Activated T-helper 1 cell treated with anti-CD3 and anti-CD28 coated beads, Interleukin-12 subunit alpha, Interleukin-12 subunit beta, Interleukin-2, Interleukin-4 antibody, amounts not matched to agents 30 ng/mL and 10 ng/mL and 1 ng/mL, durations not matched to agents 14 hours and 24 hours and 36 hours (primary cell): ENCODE measurements around the gene IDH1. TPM values are rescaled to one million over a fixed set of nuclear protein-coding genes. Genes with fewer than 3 reads are reported as not detected.
"Not testable (repeated sequence)": the region's sequence is repeated elsewhere in the genome, so short reads cannot be mapped to it uniquely, and the experiment has no call there.

Source experiments
- DNase-seq: peaks from one replicate; pipeline ENCODE4 v3.0.0; 2021; ENCODE audit warnings: low spot score
- H3K27ac Mint-ChIP-seq: one replicate; pipeline ENCODE4 v1.8.0; 2021; ENCODE audit warnings: mild to moderate bottlenecking, mixed read lengths
- H3K27me3 Mint-ChIP-seq: one replicate; pipeline ENCODE4 v1.8.0; 2022; ENCODE audit warnings: mild to moderate bottlenecking, moderate library complexity, mixed read lengths; ENCODE audit not compliant: insufficient read depth
- H3K36me3 Mint-ChIP-seq: one replicate; pipeline ENCODE4 v1.8.0; 2021; ENCODE audit warnings: low read depth, mixed read lengths
- H3K4me1 Mint-ChIP-seq: one replicate; pipeline ENCODE4 v1.8.0; 2021; ENCODE audit warnings: low read depth, mixed read lengths
- H3K4me3 Mint-ChIP-seq: one replicate; pipeline ENCODE4 v1.8.0; 2021; ENCODE audit warnings: mild to moderate bottlenecking, moderate library complexity, mixed read lengths
- H3K9me3 Mint-ChIP-seq: one replicate; pipeline ENCODE4 v1.8.0; 2021; ENCODE audit warnings: mixed read lengths
- intact Hi-C: fragments of 100-400 bp; cut with micrococcal nuclease; formaldehyde crosslinking; loops from one replicate; pipeline ENCODE4 v1.15.1; 2024
- total RNA-seq: library from RNA; stranded (reverse); gene quantifications from 2 replicates; pipeline ENCODE4 v1.2.3, GENCODE V29; 2022

The IDH1 gene
- total RNA-seq, 1 donor from 2014 or later, result 23.9 TPM

DNA sequence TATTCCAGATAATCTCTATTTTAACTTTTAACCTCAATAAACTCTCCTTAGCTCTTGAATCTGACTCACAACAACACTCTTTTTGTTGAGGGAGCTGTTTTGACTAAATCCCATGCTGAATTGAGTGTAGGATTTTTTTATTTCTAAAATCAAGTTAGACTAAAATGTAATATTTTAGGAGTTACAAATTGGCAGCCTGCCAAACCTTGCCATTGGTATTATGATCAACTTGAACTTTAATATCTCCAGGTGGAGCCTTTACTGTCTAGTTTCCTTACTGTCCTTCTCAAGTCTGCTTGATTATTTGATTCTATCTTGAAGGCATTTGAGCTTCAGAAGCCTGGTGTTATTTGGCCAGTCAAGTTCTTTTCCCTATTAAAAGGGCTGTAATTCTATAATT lies 19.9 kb upstream of the IDH1 start:
- intact Hi-C loops, result no loop called here
- Mint-ChIP-seq H3K27ac (no peak overlapping the region), H3K4me1 (peaks cover 25% of the 10 kb centered on the region), H3K27me3 (no peaks in the 10 kb centered on the region), H3K9me3 (peaks cover 4% of the 10 kb centered on the region), H3K4me3 (no peak overlapping the region), H3K36me3 (peaks cover 64% of the 10 kb centered on the region)
- DNase-seq, result no peak

- Mint-ChIP-seq H3K27ac (no peak overlapping the region), H3K27me3 (no peaks in the 10 kb centered on the region), H3K4me1 (peaks cover 53% of the 10 kb centered on the region), H3K4me3 (no peak overlapping the region), H3K9me3 (no peaks in the 10 kb centered on the region), H3K36me3 (peaks cover 18% of the 10 kb centered on the region)
- no peak for DNase-seq
- intact Hi-C loops, result loop anchor here (5.0 kb wide), 6 partner anchors 92 to 1903 kb away; partner anchors contain the start of genes FASTKD2, FZD5, KANSL1L and MAP2
Observed at GRCh38 chr2:208269091-208269490, 14.2 kb upstream of the IDH1 start.

DNA sequence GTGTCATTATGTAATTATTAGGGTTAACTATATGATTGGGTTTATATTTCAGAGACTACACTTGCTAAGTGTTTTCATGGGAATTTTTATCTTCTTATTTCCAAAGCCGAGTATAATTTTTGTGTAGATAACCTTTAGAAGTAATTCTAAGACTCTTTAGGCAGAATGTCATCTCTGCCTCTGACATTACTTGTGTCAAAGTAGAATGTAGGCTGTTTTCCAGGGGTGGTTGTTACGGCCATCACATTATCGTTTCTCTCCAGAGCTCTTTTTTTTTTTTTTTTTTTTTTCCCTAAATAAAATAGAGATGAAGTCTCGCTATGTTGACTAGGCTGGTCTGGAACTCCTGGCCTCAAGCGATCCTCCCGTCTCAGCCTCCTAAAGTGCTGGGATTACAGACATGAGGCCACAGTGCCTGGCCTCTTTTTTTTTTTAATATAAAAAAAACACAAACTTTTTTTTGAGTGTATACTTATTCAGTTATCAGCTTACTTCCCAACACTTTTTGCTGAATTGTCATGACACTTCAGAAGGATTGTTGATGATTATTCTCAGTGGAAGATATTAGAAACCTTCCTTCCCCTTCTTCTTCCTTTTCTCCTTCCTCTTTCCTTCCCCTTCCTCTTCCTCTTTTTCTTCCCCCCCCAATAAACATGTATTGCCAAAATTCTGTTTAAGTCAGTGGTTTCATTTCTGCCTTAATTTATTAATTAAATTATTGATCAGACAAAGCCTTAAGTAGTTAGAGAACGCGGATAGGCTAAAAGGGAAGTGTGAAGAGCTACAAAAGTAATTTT lies 13.5 kb upstream of the IDH1 start:
- no peak for DNase-seq
- no peaks in the 10 kb centered on the region for H3K9me3 Mint-ChIP-seq
- peaks cover 13% of the 10 kb centered on the region for H3K36me3 Mint-ChIP-seq
- no peaks in the 10 kb centered on the region for H3K27me3 Mint-ChIP-seq
- intact Hi-C loops, result loop anchor here (5.0 kb wide), 6 partner anchors 91 to 1904 kb away; partner anchors contain the start of genes FASTKD2, FZD5, KANSL1L and MAP2
- H3K4me1 Mint-ChIP-seq, result peaks cover 52% of the 10 kb centered on the region
- no peak overlapping the region for H3K27ac Mint-ChIP-seq
- H3K4me3 Mint-ChIP-seq, result peak overlapping the region; percentile 89

- not testable (repeated sequence) for H3K9me3 Mint-ChIP-seq, H3K27me3 Mint-ChIP-seq, DNase-seq, H3K27ac Mint-ChIP-seq
- Mint-ChIP-seq H3K4me3 (peak overlapping the region; percentile 89), H3K36me3 (peaks cover 13% of the 10 kb centered on the region), H3K4me1 (peaks cover 52% of the 10 kb centered on the region)
- intact Hi-C loops, result loop anchor here (2.0 to 5.0 kb wide), 8 partner anchors 13 to 1905 kb away; partner anchors contain the start of genes FASTKD2, FZD5, KANSL1L and MAP2
Observed at GRCh38 chr2:208267526-208267925, 12.7 kb upstream of the IDH1 start.

GRCh38 chr2:208266936-208267335 lies 12.1 kb upstream of the IDH1 start:
- Mint-ChIP-seq H3K4me3 (peak overlapping the region; percentile 89), H3K27ac (peak overlapping the region; percentile 92), H3K36me3 (peaks cover 13% of the 10 kb centered on the region), H3K27me3 (no peaks in the 10 kb centered on the region), H3K4me1 (peaks cover 52% of the 10 kb centered on the region), H3K9me3 (peaks cover 2% of the 10 kb centered on the region)
- DNase-seq, result no peak
- intact Hi-C loops, result loop anchor here (1.0 to 5.0 kb wide), 12 partner anchors 13 to 1905 kb away; partner anchors contain the start of genes CCNYL1, FASTKD2, FZD5 and KANSL1L

DNA sequence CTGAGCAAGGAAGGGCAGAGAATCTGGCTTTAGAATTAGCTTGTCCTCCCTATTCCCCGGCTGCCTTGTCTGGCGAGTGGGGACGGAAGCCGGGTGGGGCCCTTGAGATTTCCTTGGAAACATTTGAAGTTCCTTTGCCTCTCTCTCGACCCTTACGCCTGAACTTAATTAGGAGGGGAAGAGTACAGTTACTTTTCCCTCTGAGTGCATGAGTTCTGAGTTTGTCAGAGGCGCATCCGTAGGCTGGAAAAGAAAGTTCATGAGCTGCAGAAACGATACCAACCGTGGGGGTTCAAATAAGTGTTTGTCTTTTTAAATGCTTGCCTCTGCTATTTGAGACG lies 11.7 kb upstream of the IDH1 start:
- Mint-ChIP-seq H3K36me3 (peaks cover 10% of the 10 kb centered on the region), H3K4me3 (peak overlapping the region; percentile 89), H3K27ac (peak overlapping the region; percentile 92), H3K4me1 (peaks cover 51% of the 10 kb centered on the region), H3K27me3 (no peaks in the 10 kb centered on the region), H3K9me3 (peaks cover 4% of the 10 kb centered on the region)
- DNase-seq, result no peak
- intact Hi-C loops, result loop anchor here (1.0 to 5.0 kb wide), 12 partner anchors 12 to 1906 kb away; partner anchors contain the start of genes CCNYL1, FASTKD2, FZD5 and KANSL1L

DNA sequence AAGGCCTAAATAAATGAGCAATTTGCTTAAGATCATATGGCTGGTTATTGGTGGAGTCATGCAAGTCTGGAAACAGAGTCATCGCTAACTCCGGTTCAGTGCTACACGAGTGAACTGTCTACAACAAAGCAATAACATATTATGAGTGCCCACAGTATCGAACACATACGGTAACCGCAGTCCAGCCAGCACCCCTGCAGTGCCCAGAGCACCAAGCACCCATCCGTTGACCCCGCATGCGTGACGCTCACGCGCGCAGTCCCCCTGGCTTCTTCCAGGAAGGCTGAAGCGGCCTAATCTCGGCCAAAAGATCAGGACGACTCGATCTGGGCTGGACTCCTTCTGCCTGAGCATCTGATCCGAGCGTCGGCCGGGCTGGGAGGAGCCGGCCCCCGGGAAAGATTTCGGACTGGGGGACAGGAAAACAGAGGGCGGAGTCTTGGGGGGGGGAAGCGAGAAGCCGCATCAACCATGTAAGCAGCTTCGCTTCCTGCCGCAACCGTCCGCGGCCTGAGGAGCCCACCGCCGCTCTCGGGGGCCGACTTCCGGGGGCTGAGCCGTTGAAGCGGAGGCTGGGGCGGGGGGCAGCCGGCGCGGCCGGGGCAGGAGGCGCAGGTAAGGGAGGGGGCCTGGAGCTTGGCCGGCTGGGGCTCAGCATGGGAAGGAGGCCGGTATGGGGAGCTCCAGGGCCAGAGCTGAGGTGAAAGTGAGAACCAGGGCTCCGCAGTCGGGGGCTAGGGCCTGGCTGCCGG lies 11.1 kb upstream of the IDH1 start, which contains the start of gene PIKFYVE:
Gene PIKFYVE (plus strand): TSS at position 455 of the 752 bp plus-strand sequence. CDS start 5,265 bp downstream, outside the sequence.
- Mint-ChIP-seq H3K36me3 (peaks cover 6% of the 10 kb centered on the region), H3K4me3 (peak within 1 kb of the TSS; percentile 89), H3K4me1 (peaks cover 46% of the 10 kb centered on the region), H3K27me3 (no peaks in the 10 kb centered on the region), H3K9me3 (peaks cover 4% of the 10 kb centered on the region), H3K27ac (peak within 1 kb of the TSS; percentile 92)
- intact Hi-C loops, result loop anchor here (1.0 to 5.0 kb wide), 12 partner anchors 12 to 1906 kb away; partner anchors contain the start of genes CCNYL1, FASTKD2, FZD5 and KANSL1L
- DNase-seq, result peak; percentile 88

DNA sequence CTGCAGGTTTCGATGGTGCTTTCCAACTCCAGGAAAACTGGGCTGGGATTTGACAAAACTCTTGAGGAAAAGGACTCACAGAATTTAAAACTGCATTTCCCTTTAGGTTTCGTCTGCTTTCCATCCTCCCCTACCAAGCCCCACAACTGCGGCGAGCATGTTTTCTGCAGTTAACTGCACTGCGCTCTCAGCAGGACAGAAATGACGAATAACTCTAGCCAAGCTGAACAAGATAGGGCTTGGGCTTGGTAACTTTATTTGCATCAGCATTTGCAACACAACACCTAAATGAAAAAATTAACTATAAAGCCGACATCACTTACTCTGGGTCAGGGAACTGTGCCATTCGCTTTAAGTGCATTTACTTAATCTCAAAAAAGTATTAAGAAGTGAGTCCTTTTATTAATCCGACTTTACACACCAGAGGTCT lies 10.5 kb upstream of the IDH1 start:
- H3K4me1 Mint-ChIP-seq, result peaks cover 46% of the 10 kb centered on the region
- H3K9me3 Mint-ChIP-seq, result peaks cover 4% of the 10 kb centered on the region
- H3K36me3 Mint-ChIP-seq, result peaks cover 5% of the 10 kb centered on the region
- intact Hi-C loops, result loop anchor here (5.0 kb wide), 6 partner anchors 88 to 1907 kb away; partner anchors contain the start of genes FASTKD2, FZD5, KANSL1L and MAP2
- H3K27me3 Mint-ChIP-seq, result no peaks in the 10 kb centered on the region
- DNase-seq, result peak; percentile 34
- peak overlapping the region; percentile 89 for H3K4me3 Mint-ChIP-seq
- peak overlapping the region; percentile 92 for H3K27ac Mint-ChIP-seq

- H3K4me3 Mint-ChIP-seq, result peak overlapping the region; percentile 43
- DNase-seq, H3K27me3 Mint-ChIP-seq, H3K9me3 Mint-ChIP-seq, H3K27ac Mint-ChIP-seq, H3K36me3 Mint-ChIP-seq: not testable (repeated sequence)
- peaks cover 20% of the 10 kb centered on the region for H3K4me1 Mint-ChIP-seq
- intact Hi-C loops, result loop anchor here (10.0 kb wide), 1 partner anchor 1092 kb away; the partner anchor contains the start of gene KLF7
Observed at GRCh38 chr2:208256849-208257813, 2.3 kb upstream of the IDH1 start.

DNA sequence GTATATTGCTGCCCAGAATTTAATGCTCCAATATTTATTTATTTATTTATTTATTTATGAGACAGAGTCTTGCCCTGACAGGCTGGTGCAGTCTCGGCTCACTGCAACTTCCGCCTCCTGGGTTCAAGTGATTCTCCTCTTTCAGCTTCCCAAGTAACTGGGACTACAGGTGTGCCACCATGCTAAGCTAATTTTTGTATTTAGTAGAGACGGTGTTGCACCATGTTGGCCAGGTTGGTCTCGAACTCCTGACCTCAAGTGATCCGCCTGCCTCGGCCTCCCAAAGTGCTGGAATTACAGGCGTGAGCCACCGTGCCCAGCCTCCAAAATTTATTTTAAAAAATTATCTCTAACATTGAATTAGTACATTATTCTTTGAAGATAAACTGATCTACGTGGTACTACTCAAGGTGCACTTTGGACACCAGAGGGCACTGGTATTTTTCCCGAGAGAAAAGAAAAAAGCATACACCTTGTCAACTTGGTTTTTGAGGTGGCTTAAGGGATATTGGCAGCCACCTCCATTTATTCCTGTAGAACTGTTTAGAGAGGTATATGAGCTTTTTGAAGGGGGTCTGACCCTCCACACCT lies 1.4 kb upstream of the IDH1 start:
- no peak overlapping the region for H3K27ac Mint-ChIP-seq
- H3K4me1 Mint-ChIP-seq, result peaks cover 21% of the 10 kb centered on the region
- H3K36me3 Mint-ChIP-seq, result peaks cover 7% of the 10 kb centered on the region
- H3K9me3 Mint-ChIP-seq, result no peaks in the 10 kb centered on the region
- peak overlapping the region; percentile 31 for H3K4me3 Mint-ChIP-seq
- no peak for DNase-seq
- peaks cover 2% of the 10 kb centered on the region for H3K27me3 Mint-ChIP-seq
- intact Hi-C loops, result loop anchor here (10.0 kb wide), 1 partner anchor 1091 kb away; the partner anchor contains the start of gene KLF7

- intact Hi-C loops, result loop anchor here (2.0 to 10.0 kb wide), 3 partner anchors 545 to 1915 kb away; partner anchors contain the start of genes CCNYL1, KANSL1L and KLF7
- DNase-seq, result no peak
- no peaks in the 10 kb centered on the region for H3K9me3 Mint-ChIP-seq
- H3K4me3 Mint-ChIP-seq, result peak overlapping the region; percentile 99
- H3K27me3 Mint-ChIP-seq, result peaks cover 2% of the 10 kb centered on the region
- peaks cover 21% of the 10 kb centered on the region for H3K4me1 Mint-ChIP-seq
- peak overlapping the region; percentile 65 for H3K27ac Mint-ChIP-seq
- peaks cover 9% of the 10 kb centered on the region for H3K36me3 Mint-ChIP-seq
Observed at GRCh38 chr2:208255557-208256106, 761 bp upstream of the IDH1 start.
